Activated naive CD8-positive, alpha-beta T cell treated with anti-CD3 and anti-CD28 coated beads, Interleukin-2, amount 50 U/mL, for 24 hours (primary cell): Measurements from ENCODE around the gene DEUP1.
A peak's percentile ranks its signal among the peaks of the same experiment; 100 is the strongest.

Experiments used
- ATAC-seq: fragments of 150-1000 bp; cut with Tn5 transposase; one replicate; pipeline ENCODE4 v1.10.0; 2021
- DNase-seq: peaks from one replicate; pipeline ENCODE4 v3.0.0; 2021
- H3K27ac Mint-ChIP-seq: one replicate; pipeline ENCODE4 v1.8.0; 2021; ENCODE audit warnings: mild to moderate bottlenecking, mixed read lengths
- H3K27me3 Mint-ChIP-seq: one replicate; pipeline ENCODE4 v1.8.0; 2021; ENCODE audit warnings: mixed read lengths
- H3K36me3 Mint-ChIP-seq: one replicate; pipeline ENCODE4 v1.8.0; 2021; ENCODE audit warnings: low read depth, mixed read lengths
- H3K4me1 Mint-ChIP-seq: one replicate; pipeline ENCODE4 v1.8.0; 2021; ENCODE audit warnings: mixed read lengths
- H3K4me3 Mint-ChIP-seq: one replicate; pipeline ENCODE4 v1.8.0; 2021; ENCODE audit warnings: mild to moderate bottlenecking, moderate library complexity, mixed read lengths
- H3K9me3 Mint-ChIP-seq: one replicate; pipeline ENCODE4 v1.8.0; 2021; ENCODE audit warnings: mixed read lengths

Gene DEUP1

GRCh38 chr11:93324500-93324899, 6.0 kb upstream of the DEUP1 start:
- no peak for DNase-seq
- Mint-ChIP-seq H3K4me1 (no peaks in the 10 kb centered on the region), H3K4me3 (no peak overlapping the region), H3K9me3 (peaks cover under 1% of the 10 kb centered on the region), H3K27me3 (peaks cover 20% of the 10 kb centered on the region), H3K36me3 (no peaks in the 10 kb centered on the region), H3K27ac (no peak overlapping the region)
- ATAC-seq: no peak

- no peak overlapping the region for H3K27ac Mint-ChIP-seq
- peaks cover 31% of the 10 kb centered on the region for H3K27me3 Mint-ChIP-seq
- H3K4me3 Mint-ChIP-seq: no peak overlapping the region
- no peak for ATAC-seq
- peaks cover 7% of the 10 kb centered on the region for H3K4me1 Mint-ChIP-seq
- no peaks in the 10 kb centered on the region for H3K9me3 Mint-ChIP-seq
- peaks cover 3% of the 10 kb centered on the region for H3K36me3 Mint-ChIP-seq
- no peak for DNase-seq
Measured at GRCh38 chr11:93326681-93327080, 3.9 kb upstream of the DEUP1 start.

DNA sequence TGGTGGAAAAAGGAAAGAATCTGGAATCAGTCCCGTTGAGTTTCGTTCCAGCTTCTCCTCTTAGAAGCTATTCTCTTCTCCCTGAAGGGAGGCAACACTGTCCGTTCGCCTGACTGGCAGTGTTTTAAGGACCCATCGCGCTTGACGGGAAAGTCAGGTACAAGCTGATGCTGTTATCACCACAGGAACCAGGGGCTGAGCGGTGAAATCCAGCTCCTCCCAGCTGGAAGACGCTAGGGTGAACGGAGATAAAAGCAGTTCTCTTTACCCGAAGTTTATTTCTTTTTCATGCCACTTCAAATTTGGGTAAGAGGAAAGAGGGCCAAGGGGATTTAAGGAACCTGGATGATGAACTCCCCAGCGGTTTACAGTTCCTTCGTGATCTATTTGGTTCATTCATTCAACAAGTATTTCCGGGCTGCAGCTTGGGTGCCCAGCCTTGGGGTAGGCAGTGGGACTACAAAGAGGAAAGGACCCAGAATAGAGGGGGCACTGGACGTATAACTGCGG, 551 bp upstream of the DEUP1 start:
- H3K4me1 Mint-ChIP-seq: peaks cover 7% of the 10 kb centered on the region
- DNase-seq (no peak), ATAC-seq (no peak)
- peaks cover 34% of the 10 kb centered on the region for H3K27me3 Mint-ChIP-seq
- H3K36me3 Mint-ChIP-seq: peaks cover 3% of the 10 kb centered on the region
- no peak overlapping the region for H3K27ac Mint-ChIP-seq
- peak overlapping the region; percentile 52 for H3K4me3 Mint-ChIP-seq
- no peaks in the 10 kb centered on the region for H3K9me3 Mint-ChIP-seq

DNA sequence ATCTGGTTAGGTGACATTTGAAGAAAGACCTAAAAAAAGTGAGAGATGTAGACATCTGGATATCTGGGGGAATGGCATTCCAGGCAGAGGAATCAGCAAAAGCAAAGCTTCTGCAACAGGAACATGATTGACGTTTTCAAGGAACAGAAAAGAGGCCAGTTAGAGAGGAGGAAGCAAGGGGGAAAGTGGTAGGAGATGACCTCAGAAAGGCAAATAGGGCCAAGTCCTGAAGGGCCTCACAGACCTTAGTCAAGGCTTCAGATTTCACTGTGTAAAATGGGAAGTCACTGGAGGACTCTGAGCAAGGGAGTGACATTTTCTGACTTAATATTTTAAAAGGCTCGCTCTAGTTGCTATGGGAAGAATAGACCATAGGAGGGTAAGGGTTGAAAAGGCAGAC, 9.7 kb downstream of the DEUP1 start:
- H3K4me1 Mint-ChIP-seq: no peaks in the 10 kb centered on the region
- no peak for ATAC-seq
- H3K4me3 Mint-ChIP-seq: no peak overlapping the region
- no peak overlapping the region for H3K27ac Mint-ChIP-seq
- no peaks in the 10 kb centered on the region for H3K9me3 Mint-ChIP-seq
- H3K27me3 Mint-ChIP-seq: peaks cover 4% of the 10 kb centered on the region
- H3K36me3 Mint-ChIP-seq: no peaks in the 10 kb centered on the region
- DNase-seq: no peak

GRCh38 chr11:93344855-93345333, 14.4 kb downstream of the DEUP1 start:
- Mint-ChIP-seq H3K4me3 (no peak overlapping the region), H3K4me1 (no peaks in the 10 kb centered on the region), H3K27me3 (peaks cover 3% of the 10 kb centered on the region), H3K9me3 (no peaks in the 10 kb centered on the region), H3K36me3 (no peaks in the 10 kb centered on the region), H3K27ac (no peak overlapping the region)
- DNase-seq: no peak
- ATAC-seq: no peak

GRCh38 chr11:93348930-93349329, 18.4 kb downstream of the DEUP1 start:
- peaks cover under 1% of the 10 kb centered on the region for H3K9me3 Mint-ChIP-seq
- no peak for ATAC-seq
- H3K36me3 Mint-ChIP-seq: no peaks in the 10 kb centered on the region
- no peak overlapping the region for H3K27ac Mint-ChIP-seq
- no peaks in the 10 kb centered on the region for H3K4me1 Mint-ChIP-seq
- peaks cover 4% of the 10 kb centered on the region for H3K27me3 Mint-ChIP-seq
- H3K4me3 Mint-ChIP-seq: no peak overlapping the region
- DNase-seq: no peak

DNA sequence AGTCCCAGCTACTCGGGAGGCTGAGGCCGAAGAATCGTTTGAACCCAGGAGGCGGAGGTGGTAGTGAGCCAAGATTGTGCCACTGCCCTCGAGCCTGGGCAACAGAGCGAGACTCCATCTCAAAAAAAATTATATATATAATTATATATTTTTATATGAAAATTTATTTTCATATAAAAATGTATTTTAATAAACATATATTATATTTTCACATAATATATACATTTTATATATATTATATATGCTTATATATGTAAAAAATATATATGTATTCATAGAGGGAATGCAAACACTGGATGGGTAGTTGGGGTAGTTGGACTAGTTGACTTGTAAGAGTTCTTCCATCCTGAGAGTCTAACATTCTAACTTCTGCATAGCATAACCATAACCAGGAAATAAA, 20.3 kb downstream of the DEUP1 start:
- no peak for DNase-seq
- Mint-ChIP-seq H3K27ac (no peak overlapping the region), H3K4me1 (no peaks in the 10 kb centered on the region), H3K27me3 (peaks cover 4% of the 10 kb centered on the region), H3K36me3 (no peaks in the 10 kb centered on the region), H3K9me3 (peaks cover 5% of the 10 kb centered on the region), H3K4me3 (no peak overlapping the region)
- ATAC-seq: no peak

DNA sequence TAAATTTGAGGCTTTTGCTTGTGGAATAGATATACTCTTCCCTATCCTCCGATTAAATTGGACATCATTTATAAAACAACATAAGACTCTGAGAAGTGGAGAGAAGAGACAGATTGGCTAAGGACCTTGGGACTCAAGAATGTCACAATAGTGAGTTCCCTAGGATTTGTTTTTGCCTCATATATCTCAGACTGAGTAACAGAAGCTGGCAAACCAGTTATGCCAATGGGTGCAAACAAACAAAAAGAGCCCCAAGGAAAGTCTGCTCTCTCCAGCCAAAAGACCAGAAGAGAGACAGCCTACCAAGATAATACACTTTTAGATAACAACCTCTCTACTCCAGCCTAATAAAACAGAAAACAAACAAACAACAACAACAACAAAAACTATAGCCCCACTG, 28.9 kb downstream of the DEUP1 start:
- Mint-ChIP-seq H3K4me1 (no peaks in the 10 kb centered on the region), H3K27ac (no peak overlapping the region), H3K27me3 (no peaks in the 10 kb centered on the region), H3K4me3 (no peak overlapping the region), H3K36me3 (no peaks in the 10 kb centered on the region), H3K9me3 (peaks cover 22% of the 10 kb centered on the region)
- DNase-seq (no peak), ATAC-seq (no peak)

GRCh38 chr11:93361435-93361834, 30.9 kb downstream of the DEUP1 start:
- H3K36me3 Mint-ChIP-seq: no peaks in the 10 kb centered on the region
- H3K27me3 Mint-ChIP-seq: no peaks in the 10 kb centered on the region
- ATAC-seq: no peak
- H3K27ac Mint-ChIP-seq: no peak overlapping the region
- H3K4me3 Mint-ChIP-seq: no peak overlapping the region
- peaks cover 21% of the 10 kb centered on the region for H3K9me3 Mint-ChIP-seq
- no peaks in the 10 kb centered on the region for H3K4me1 Mint-ChIP-seq
- no peak for DNase-seq

DNA sequence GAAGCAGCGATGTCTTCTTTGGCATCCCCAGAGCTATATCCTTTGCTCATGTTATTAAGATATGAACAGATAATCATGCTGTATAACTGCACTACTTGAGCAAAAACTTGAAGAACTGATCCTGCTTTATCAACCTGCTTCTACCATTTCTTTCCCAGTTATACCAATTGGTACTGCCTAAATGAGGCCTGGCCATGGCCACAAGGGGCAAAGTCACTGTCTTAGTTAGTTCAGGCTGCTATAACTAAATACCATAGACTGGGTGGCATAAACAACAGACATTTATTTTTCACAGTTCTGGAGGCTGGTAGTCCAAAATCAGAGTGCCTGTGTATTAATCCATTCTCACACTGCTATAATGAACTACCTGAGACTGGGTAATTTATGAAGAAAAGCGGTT, 37.5 kb downstream of the DEUP1 start:
- H3K4me3 Mint-ChIP-seq: no peak overlapping the region
- H3K4me1 Mint-ChIP-seq: no peaks in the 10 kb centered on the region
- ATAC-seq (no peak), DNase-seq (no peak)
- H3K27ac Mint-ChIP-seq: no peak overlapping the region
- H3K9me3 Mint-ChIP-seq: peaks cover 11% of the 10 kb centered on the region
- H3K36me3 Mint-ChIP-seq: no peaks in the 10 kb centered on the region
- H3K27me3 Mint-ChIP-seq: no peaks in the 10 kb centered on the region

- Mint-ChIP-seq H3K9me3 (peaks cover 11% of the 10 kb centered on the region), H3K36me3 (no peaks in the 10 kb centered on the region), H3K4me1 (no peaks in the 10 kb centered on the region), H3K27me3 (no peaks in the 10 kb centered on the region), H3K4me3 (no peak overlapping the region), H3K27ac (no peak overlapping the region)
- DNase-seq (no peak), ATAC-seq (no peak)
Measured at GRCh38 chr11:93370260-93370659, 39.7 kb downstream of the DEUP1 start.

GRCh38 chr11:93389737-93390136, 59.2 kb downstream of the DEUP1 start:
- no peak for ATAC-seq
- Mint-ChIP-seq H3K4me3 (no peak overlapping the region), H3K27me3 (no peaks in the 10 kb centered on the region), H3K9me3 (no peaks in the 10 kb centered on the region), H3K36me3 (no peaks in the 10 kb centered on the region), H3K27ac (no peak overlapping the region), H3K4me1 (no peaks in the 10 kb centered on the region)
- DNase-seq: no peak

DNA sequence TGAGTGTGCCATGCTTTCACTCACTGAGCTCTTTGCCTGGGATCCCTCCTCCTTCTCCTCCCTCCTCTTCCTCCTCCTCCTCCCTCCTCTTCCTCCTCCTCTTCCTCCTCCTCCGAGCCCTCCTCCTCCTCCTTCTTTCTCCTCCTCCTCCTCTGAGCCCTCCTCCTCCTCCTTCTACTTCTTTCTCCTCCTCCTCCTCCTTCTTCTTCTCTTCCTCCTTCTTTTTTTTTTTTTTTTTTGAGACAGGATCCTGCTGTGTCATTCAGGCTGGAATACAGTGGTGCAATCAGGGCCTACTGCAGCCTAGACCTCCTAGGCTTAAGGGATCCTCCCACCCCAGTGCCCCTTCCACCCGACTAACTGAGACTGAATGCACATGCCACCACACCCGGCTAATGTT, 62.3 kb downstream of the DEUP1 start:
- ATAC-seq (no peak), DNase-seq (no peak)
- H3K9me3 Mint-ChIP-seq: no peaks in the 10 kb centered on the region
- no peaks in the 10 kb centered on the region for H3K36me3 Mint-ChIP-seq
- no peaks in the 10 kb centered on the region for H3K27me3 Mint-ChIP-seq
- H3K4me1 Mint-ChIP-seq: no peaks in the 10 kb centered on the region
- H3K27ac Mint-ChIP-seq: no peak overlapping the region
- H3K4me3 Mint-ChIP-seq: no peak overlapping the region

DNA sequence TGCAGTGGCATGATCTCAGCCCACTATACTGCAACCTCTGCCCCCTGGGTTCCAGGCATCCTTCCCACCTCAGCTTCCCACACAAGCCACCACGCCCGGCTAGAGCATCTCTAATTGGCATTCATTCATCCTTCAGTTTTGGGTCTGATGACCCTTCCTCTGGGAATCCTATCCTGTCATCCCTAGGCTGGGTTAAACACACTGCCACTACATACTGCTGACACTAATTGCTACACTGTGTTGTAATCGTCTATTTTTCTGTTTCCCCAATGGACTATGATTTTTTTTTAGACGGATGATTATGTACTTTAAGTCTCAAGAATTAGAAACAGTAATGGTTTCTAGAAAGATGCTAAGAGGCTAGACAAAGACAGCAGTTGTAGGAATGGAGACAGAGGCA, 62.8 kb downstream of the DEUP1 start:
- Mint-ChIP-seq H3K9me3 (no peaks in the 10 kb centered on the region), H3K4me1 (no peaks in the 10 kb centered on the region), H3K36me3 (no peaks in the 10 kb centered on the region), H3K27me3 (no peaks in the 10 kb centered on the region), H3K27ac (no peak overlapping the region), H3K4me3 (no peak overlapping the region)
- ATAC-seq (no peak), DNase-seq (no peak)

DNA sequence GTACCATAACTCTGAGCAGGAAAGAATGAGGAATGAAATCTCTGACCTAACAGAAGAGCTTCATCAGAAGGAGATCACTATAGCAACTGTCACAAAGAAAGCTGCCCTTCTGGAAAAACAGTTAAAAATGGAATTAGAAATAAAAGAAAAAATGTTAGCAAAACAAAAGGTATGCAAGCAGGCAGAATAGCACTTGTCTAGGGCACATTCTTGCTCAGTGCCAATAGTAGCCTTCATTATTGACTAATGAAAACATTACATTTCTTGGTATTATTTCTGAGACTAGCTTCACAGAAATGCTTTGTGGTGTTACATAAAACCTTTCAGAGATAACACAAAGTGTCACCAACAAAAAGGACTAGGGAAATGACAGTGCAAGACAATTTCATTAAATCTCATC, 63.9 kb downstream of the DEUP1 start:
- H3K4me3 Mint-ChIP-seq: no peak overlapping the region
- no peak overlapping the region for H3K27ac Mint-ChIP-seq
- no peaks in the 10 kb centered on the region for H3K4me1 Mint-ChIP-seq
- H3K9me3 Mint-ChIP-seq: no peaks in the 10 kb centered on the region
- H3K36me3 Mint-ChIP-seq: no peaks in the 10 kb centered on the region
- ATAC-seq (no peak), DNase-seq (no peak)
- H3K27me3 Mint-ChIP-seq: no peaks in the 10 kb centered on the region

GRCh38 chr11:93396316-93396715, 65.8 kb downstream of the DEUP1 start:
- Mint-ChIP-seq H3K4me1 (no peaks in the 10 kb centered on the region), H3K4me3 (no peak overlapping the region), H3K27ac (no peak overlapping the region), H3K36me3 (no peaks in the 10 kb centered on the region), H3K9me3 (no peaks in the 10 kb centered on the region), H3K27me3 (no peaks in the 10 kb centered on the region)
- ATAC-seq (no peak), DNase-seq (no peak)
